Nucleus accumbens (tissue), 56 donors: ENCODE results near the gene PITPNC1.
"Not testable (repeated sequence)": the region's sequence is repeated elsewhere in the genome, so short reads cannot be mapped to it uniquely, and the experiment has no call there.

Experiments
- DNase-seq, 56 donors: peaks; one replicate each; lab custom pipeline; 2025; lab: John Stamatoyannopoulos, UW

PITPNC1 gene

GRCh38 chr17:67636312-67636711 is 259.2 kb downstream of the PITPNC1 start:
- no peak for DNase-seq

DNA sequence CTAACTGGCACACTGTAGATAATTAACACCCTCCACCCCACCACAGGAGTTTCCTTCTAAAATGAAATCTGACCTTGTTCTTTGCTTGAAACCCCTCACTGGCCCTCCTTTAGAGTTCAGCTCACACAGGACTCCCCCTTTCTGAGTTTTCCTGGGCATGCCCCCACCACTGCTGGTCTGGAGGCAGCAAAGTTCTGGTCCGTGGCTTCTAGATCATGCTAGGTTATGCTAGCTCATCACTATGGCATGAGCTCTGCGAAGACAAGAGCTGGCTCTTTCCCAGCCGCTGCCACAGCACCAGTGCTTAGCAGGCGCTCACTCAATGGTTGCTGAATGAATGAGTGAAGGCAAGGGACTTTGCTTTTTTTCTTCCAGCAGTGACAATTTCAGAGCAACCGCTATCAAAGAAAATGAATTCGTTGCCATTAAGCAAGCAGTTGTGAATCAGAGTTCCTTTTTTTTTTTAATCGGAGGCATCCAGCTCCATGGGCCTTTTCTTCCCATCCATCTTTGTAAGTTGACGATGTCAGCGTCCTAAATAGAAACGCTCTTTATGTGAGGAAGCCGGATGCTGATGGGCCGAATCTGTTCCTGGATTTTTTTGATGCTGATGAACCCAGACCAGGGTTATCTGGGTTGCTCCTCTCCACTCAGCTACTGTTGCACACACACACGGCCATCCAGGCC is 259.9 kb downstream of the PITPNC1 start:
- DNase-seq = peak in 5 of 56 donors; percentile 18 to 38 (median 26)

GRCh38 chr17:67637901-67638641 is 261.0 kb downstream of the PITPNC1 start:
- DNase-seq = no peak

GRCh38 chr17:67638871-67639270 is 261.8 kb downstream of the PITPNC1 start:
- DNase-seq = no peak

DNA sequence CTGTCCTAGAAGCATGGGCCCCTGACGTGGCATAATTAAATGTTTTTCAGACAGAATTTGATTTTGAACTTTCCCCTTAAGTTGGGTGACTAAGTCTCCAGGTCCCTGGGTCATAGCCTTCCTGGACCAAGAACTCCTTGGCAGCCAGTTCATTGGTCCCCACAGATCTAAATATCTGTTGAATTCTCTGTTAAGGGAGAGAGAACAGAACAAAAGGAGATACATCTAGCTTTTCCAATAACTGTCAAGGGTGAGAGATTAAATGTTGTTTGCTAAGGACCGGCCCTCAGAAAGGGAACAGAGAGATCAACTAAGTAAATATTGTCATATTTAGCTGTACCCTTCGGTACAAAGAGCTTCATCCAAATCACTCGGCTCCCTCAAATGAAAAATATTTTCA is 262.5 kb downstream of the PITPNC1 start:
- no peak for DNase-seq

GRCh38 chr17:67639979-67640378 is 262.9 kb downstream of the PITPNC1 start:
- no peak for DNase-seq

DNA sequence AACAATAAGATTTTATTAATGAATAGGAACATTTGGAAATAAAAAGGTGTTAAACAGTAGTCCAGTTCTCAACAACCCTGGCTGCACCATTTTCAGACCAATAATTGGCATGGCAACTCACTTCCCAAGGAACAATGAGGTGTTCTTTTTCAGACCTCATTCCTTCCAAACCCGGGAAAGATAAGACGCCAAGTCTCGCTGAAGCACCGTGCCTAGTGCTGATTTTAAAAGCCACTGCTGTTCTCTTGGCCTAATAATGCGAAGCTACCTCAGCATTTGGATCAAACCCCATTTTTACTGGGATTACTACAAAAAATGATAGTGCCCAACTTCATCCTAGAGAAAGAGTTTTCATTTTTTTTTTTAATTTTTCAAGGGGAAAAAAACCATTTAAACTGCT is 265.4 kb downstream of the PITPNC1 start:
- peak in 6 of 56 donors; percentile 5 to 35 (median 22) for DNase-seq

DNA sequence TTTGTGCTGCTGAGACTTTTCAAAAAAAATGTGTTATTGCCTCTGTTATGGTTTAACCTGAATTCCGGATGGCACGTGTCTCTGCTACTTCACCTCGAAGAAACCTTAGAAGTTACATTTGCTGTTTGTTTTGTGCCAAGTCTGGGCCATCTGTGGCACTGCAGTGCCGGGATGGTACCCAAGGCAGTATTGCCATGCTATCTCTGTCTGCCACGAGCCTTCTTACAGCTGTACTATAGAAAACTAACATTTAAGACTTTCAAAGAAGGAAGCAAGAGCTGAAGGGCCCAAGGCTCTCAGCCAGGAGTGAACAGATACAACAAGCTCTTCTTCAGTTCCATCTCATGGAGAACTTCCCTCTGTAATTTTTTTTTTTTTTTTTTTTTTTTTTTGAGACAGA is 267.0 kb downstream of the PITPNC1 start:
- DNase-seq = no peak

DNA sequence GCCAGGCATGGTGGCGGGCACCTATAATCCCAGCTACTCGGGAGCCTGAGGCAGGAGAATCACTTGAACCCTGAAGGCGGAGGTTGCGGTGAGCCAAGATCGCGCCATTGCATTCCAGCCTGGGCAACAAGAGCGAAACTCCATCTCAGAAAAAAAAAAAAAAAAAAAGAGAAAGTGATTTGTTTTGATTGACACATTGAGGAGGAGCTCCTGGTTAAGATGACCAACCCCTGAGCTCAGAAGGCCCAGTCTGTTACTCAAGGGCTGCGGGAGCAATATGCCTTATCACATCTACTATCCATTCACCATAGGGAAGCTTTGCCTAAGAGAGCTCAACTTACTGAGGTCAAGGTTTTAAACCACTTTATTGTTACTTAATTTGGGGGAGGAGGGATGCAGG is 268.1 kb downstream of the PITPNC1 start:
- DNase-seq = not testable (repeated sequence)

- DNase-seq = no peak
These were observed 269.4 kb downstream of the PITPNC1 start for GRCh38 chr17:67646472-67646871.

DNA sequence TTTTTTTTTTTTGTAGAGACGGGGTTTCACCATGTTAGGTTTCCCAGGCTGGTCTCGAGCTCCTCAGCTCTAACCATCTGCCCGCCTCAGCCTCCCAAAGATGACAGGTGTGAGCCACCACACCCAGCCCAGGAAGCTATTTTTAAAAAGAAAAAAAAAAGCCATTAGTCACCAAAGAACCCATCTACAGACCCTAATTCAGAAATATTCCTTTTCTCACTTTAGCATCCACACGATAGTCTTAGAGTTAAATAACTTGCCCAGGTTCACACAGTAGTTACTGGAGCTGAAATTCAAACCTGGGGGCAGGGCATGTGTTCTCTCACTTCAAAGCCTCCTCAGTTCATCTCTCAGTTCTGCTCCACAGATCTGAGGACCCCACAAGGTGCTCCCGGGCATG is 270.4 kb downstream of the PITPNC1 start:
- DNase-seq = no peak

GRCh38 chr17:67648032-67648905 is 271.2 kb downstream of the PITPNC1 start:
- no peak for DNase-seq

- not testable (repeated sequence) for DNase-seq
These were observed 271.8 kb downstream of the PITPNC1 start for GRCh38 chr17:67648906-67649295.

GRCh38 chr17:67649891-67650290 is 272.8 kb downstream of the PITPNC1 start:
- no peak for DNase-seq

GRCh38 chr17:67651218-67651579 is 274.1 kb downstream of the PITPNC1 start:
- DNase-seq = not testable (repeated sequence)

GRCh38 chr17:67652433-67652832 is 275.4 kb downstream of the PITPNC1 start:
- DNase-seq = no peak

DNA sequence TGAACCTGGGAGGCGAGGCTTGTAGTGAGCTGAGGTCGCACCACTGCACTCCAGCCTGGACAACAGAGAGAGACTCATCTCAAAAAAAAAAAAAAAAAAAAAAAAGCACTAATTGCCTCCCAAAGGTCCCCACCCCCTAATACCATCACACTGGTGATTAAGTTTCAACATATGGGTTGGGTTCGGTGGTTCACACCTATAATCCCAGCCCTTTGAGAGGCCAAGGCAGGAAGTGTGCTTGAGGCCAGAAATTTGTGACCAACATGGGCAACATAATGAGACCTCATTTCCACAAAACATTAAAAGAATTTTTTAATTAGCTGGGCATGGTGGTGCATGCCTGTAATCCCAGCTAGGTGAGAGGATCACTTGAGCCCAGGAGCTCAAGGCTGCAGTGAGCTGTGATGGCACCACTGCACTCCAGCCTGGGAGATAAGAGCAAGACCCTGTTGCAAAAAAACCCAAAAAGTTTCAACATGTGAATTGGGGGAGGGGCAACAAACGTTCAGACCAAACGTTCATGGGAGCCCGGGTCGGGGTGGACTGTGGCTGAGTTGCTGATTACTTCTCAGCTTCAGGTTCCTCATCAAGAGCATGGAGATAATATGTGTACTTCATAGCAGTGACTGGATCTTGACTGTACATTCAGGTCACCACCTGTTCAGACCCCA is 278.5 kb downstream of the PITPNC1 start:
- no peak for DNase-seq

DNA sequence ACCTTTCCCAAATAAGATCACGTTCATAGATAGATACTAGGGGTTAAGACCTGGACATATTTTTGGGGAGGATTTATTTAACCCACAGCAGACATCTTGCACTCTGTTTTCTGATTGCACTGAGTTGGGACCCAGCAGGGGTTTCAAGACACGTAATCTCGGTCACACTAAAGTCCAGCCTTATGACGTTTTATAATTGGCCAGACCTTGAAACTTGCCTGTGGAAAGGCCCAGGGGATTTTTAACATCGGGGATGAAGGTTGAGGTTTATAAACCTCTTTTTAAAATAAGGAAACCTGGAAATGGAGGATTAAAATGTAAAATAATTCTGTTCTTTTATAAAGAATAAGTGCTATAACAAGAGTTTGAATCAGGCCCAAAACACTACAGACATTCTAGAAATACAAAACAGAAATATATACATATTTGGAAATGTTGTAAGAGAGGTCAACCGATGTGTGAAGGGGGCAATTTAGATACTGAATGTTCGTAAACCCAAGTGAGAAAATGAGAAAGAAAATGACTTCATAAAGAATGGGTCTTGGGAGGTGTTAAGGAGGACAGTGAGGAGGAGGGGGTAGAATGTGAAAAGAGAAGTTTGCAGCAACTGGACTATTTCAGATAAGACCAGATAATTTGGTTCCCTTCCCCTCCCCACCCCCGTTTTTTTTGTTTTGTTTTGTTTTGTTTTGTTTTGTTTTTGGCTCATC is 279.6 kb downstream of the PITPNC1 start:
- no peak for DNase-seq

DNA sequence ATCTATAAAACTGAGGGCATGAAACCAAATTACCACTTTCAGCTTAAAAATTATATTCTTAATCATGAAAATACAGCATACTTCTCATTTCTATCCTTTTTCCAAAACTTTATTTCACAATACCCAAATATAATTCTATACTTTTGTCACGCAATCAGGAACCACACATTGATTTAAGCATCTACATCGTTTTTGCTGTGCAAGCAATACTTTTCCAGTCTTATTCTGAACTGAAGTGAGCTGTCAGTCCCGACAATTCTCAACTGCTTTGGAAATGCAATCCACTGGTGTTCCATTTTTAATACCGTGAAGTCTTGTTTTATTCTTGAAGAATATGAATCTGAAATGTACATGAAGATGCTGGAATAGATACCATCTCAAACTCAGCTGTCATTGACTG is 280.5 kb downstream of the PITPNC1 start:
- no peak for DNase-seq

- no peak for DNase-seq
These were observed 281.2 kb downstream of the PITPNC1 start for GRCh38 chr17:67658265-67658664.
